ENCODE measurements around the gene NCCRP1.

NCCRP1 gene

GRCh38 chr19:39165857-39166256, 30.9 kb upstream of the NCCRP1 start:
- no peak for DNase-seq

- no peak for DNase-seq
Measured at GRCh38 chr19:39166571-39167391, 30.0 kb upstream of the NCCRP1 start.

GRCh38 chr19:39167461-39168257, 29.1 kb upstream of the NCCRP1 start:
- DNase-seq = no peak

- DNase-seq = no peak
Measured at GRCh38 chr19:39168258-39169142, 28.3 kb upstream of the NCCRP1 start.

GRCh38 chr19:39169143-39169810, 27.5 kb upstream of the NCCRP1 start:
- DNase-seq = no peak

GRCh38 chr19:39170386-39171231, 26.2 kb upstream of the NCCRP1 start:
- no peak for DNase-seq

- no peak for DNase-seq
Measured at GRCh38 chr19:39171479-39172465, 25.0 kb upstream of the NCCRP1 start.

- no peak for DNase-seq
Measured at GRCh38 chr19:39172700-39173501, 23.9 kb upstream of the NCCRP1 start.

- no peak for DNase-seq
Measured at GRCh38 chr19:39173502-39173991, 23.2 kb upstream of the NCCRP1 start.

- DNase-seq = no peak
Measured at GRCh38 chr19:39174142-39174541, 22.6 kb upstream of the NCCRP1 start.

- DNase-seq = no peak
Measured at GRCh38 chr19:39174558-39175544, 21.9 kb upstream of the NCCRP1 start.

GRCh38 chr19:39175564-39175963, 21.2 kb upstream of the NCCRP1 start:
- DNase-seq = no peak

GRCh38 chr19:39177110-39177699, 19.6 kb upstream of the NCCRP1 start:
- no peak for DNase-seq

- DNase-seq = no peak
Measured at GRCh38 chr19:39177736-39178135, 19.0 kb upstream of the NCCRP1 start.

- no peak for DNase-seq
Measured at GRCh38 chr19:39178296-39179006, 18.3 kb upstream of the NCCRP1 start.

GRCh38 chr19:39179754-39180153, 17.0 kb upstream of the NCCRP1 start:
- no peak for DNase-seq

GRCh38 chr19:39180749-39181148, 16.0 kb upstream of the NCCRP1 start:
- DNase-seq = no peak

All from SIG-M5 (cell line).